Stomach (tissue), 4 donors: ENCODE measurements around the gene THBS4.

Experiments
- POLR2AphosphoS5 ChIP-seq, 3 donors: sonication (generic); formaldehyde crosslinking; IDR thresholded peaks; one replicate each; pipeline ENCODE4 v1.6.1; 2016; ENCODE audit warnings: antibody characterized with exemption in 3 of 3
- TF ChIP-seq, protein P1 (sequence below), 7 experiments: fragments of 450-650 bp in 4 of 7; fragments of 200-600 bp in 3 of 7; sonication (generic) in 3 of 7; IDR thresholded peaks; one replicate each; pipeline ENCODE4 v1.5.1; 2016 to 2019; ENCODE audit warnings: antibody characterized with exemption in 7 of 7, control low read depth in 2 of 7, mild to moderate bottlenecking in 1 of 7

- TF ChIP-seq, protein P1, sequence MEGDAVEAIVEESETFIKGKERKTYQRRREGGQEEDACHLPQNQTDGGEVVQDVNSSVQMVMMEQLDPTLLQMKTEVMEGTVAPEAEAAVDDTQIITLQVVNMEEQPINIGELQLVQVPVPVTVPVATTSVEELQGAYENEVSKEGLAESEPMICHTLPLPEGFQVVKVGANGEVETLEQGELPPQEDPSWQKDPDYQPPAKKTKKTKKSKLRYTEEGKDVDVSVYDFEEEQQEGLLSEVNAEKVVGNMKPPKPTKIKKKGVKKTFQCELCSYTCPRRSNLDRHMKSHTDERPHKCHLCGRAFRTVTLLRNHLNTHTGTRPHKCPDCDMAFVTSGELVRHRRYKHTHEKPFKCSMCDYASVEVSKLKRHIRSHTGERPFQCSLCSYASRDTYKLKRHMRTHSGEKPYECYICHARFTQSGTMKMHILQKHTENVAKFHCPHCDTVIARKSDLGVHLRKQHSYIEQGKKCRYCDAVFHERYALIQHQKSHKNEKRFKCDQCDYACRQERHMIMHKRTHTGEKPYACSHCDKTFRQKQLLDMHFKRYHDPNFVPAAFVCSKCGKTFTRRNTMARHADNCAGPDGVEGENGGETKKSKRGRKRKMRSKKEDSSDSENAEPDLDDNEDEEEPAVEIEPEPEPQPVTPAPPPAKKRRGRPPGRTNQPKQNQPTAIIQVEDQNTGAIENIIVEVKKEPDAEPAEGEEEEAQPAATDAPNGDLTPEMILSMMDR (IDR thresholded peaks at IDR 0.05): no peak
- TF ChIP-seq POLR2AphosphoS5 (IDR thresholded peaks at IDR 0.05): no peak
Measured at GRCh38 chr5:80125022-80125961, 90.1 kb downstream of the THBS4 start.
